AG04449 (cell line): ENCODE results near the gene PDK1.
"Not testable (repeated sequence)": the region's sequence is repeated elsewhere in the genome, so short reads cannot be mapped to it uniquely, and the experiment has no call there.

ENCODE experiments used
- CTCF ChIA-PET: fragments of 350-600 bp; formaldehyde crosslinking; extraction: SDS; loops from one replicate; lab custom pipeline; 2021; ENCODE audit warnings: antibody characterized with exemption; lab: Yijun Ruan, JAX
- POLR2A ChIA-PET: fragments of 400-600, 350-600 bp; formaldehyde crosslinking; extraction: SDS; loops from one replicate; lab custom pipeline; 2020; ENCODE audit warnings: antibody characterized with exemption, inconsistent platforms; lab: Yijun Ruan, JAX
- DNase-seq: peaks from one replicate; pipeline ENCODE4 v3.0.0-alpha.2; 2010; ENCODE audit warnings: low read depth, low spot score
- H3K4me3 ChIP-seq: 2 replicates; pipeline ENCODE4 v1.5.1; 2011; ENCODE audit warnings: low read depth, mild to moderate bottlenecking, control low read depth, low read length
- CTCF ChIP-seq: IDR thresholded peaks from one replicate; pipeline ENCODE4 v1.5.1; 2011; ENCODE audit warnings: mild to moderate bottlenecking, moderate library complexity, low read length, control low read depth, inconsistent platforms; ENCODE audit not compliant: insufficient read depth; ENCODE audit errors: missing control alignments

The PDK1 gene

GRCh38 chr2:172513935-172514586 lies 41.8 kb upstream of the PDK1 start:
- ChIA-PET POLR2A (no interaction called here), CTCF (no interaction called here)
- H3K4me3 ChIP-seq = no peak overlapping the region

GRCh38 chr2:172516299-172516698 lies 39.6 kb upstream of the PDK1 start:
- CTCF ChIA-PET = no interaction called here
- no peak for TF ChIP-seq CTCF
- POLR2A ChIA-PET = no interaction called here
- peak; percentile 58 for DNase-seq
- H3K4me3 ChIP-seq = no peak overlapping the region

More at GRCh38 chr2:172513935-172514586, 41.8 kb upstream of the PDK1 start:
- no peak for DNase-seq
- TF ChIP-seq CTCF = no peak

GRCh38 chr2:172518995-172519394 lies 36.9 kb upstream of the PDK1 start:
- POLR2A ChIA-PET = no interaction called here
- TF ChIP-seq CTCF = no peak

GRCh38 chr2:172525601-172526000 lies 30.3 kb upstream of the PDK1 start:
- DNase-seq = no peak
- TF ChIP-seq CTCF = no peak
- ChIA-PET CTCF (no interaction called here), POLR2A (no interaction called here)
- H3K4me3 ChIP-seq = no peak overlapping the region

More at GRCh38 chr2:172518995-172519394, 36.9 kb upstream of the PDK1 start:
- CTCF ChIA-PET = no interaction called here
- no peak for DNase-seq
- no peak overlapping the region for H3K4me3 ChIP-seq

GRCh38 chr2:172531309-172531708 lies 24.6 kb upstream of the PDK1 start:
- DNase-seq = no peak
- ChIA-PET CTCF (no interaction called here), POLR2A (no interaction called here)
- TF ChIP-seq CTCF = no peak
- no peak overlapping the region for H3K4me3 ChIP-seq

- POLR2A ChIA-PET, CTCF ChIA-PET: not testable (repeated sequence)
These were observed 23.4 kb upstream of the PDK1 start for GRCh38 chr2:172532461-172532860.

GRCh38 chr2:172533687-172534086 lies 22.2 kb upstream of the PDK1 start:
- CTCF ChIA-PET = no interaction called here
- no peak overlapping the region for H3K4me3 ChIP-seq
- DNase-seq = no peak
- no peak for TF ChIP-seq CTCF
- POLR2A ChIA-PET = no interaction called here

More at GRCh38 chr2:172532461-172532860, 23.4 kb upstream of the PDK1 start:
- not testable (repeated sequence) for DNase-seq, H3K4me3 ChIP-seq
